ENCODE measurements around the gene NPLOC4. TPM values are rescaled to one million over a fixed set of nuclear protein-coding genes. Genes with fewer than 3 reads are reported as not detected.
A peak's percentile ranks its signal among the peaks of the same experiment; 100 is the strongest.

The NPLOC4 gene
- total and polyA plus RNA-seq, 2 of the 13 experiments (the other 11 are each of a cell fraction or from before 2014, with no cell fraction given): 57.0 to 97.0 TPM

DNA sequence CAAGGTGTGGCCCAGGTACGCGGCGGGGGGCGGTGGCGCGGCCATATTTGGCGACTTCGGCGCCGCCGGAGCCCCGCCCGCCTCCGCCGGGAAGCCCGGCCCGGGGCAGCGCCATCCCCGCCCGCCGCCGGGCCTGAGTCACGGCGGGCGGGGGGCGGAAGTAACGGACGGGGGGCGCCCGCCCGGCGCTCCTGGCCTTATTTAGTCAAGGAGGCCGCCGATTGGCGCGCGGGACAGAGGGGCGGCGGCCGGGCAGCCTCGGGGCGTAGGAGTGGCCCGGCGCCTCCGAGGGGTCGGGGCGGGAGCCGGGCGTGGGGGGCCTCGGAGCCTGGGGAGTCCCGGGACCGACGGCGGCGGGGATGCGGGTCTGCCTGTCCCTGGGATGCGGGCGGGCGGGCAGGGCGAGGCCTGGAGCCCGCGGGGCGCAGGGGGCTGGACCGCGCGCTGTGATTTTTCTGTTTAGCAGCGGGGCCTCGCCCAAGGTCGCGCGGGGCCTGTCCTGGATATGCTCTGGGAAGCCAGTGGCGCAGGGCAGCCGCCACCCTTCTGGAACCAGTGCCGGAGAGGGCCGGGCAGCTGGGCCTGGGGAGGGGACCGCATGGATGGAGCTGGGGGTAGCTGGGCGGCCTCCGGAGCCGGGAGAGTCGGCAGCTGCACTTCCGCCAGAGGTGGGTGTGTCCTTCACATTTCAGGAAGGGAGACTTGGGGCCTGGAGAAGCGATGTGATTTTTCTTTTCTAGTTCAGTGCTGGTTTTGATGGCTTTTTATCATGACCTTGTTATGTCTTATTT is 122.0 kb downstream of the NPLOC4 start (continued):
- TF ChIP-seq, protein P1, sequence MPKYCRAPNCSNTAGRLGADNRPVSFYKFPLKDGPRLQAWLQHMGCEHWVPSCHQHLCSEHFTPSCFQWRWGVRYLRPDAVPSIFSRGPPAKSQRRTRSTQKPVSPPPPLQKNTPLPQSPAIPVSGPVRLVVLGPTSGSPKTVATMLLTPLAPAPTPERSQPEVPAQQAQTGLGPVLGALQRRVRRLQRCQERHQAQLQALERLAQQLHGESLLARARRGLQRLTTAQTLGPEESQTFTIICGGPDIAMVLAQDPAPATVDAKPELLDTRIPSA (CRISPR knock-in tag; IDR thresholded peaks at IDR 0.05; ENCODE audit: borderline replicate concordance): no peak
- TF ChIP-seq ISX (CRISPR knock-in tag; conservative IDR thresholded peaks at IDR 0.05) (no peak), TEAD3 (CRISPR knock-in tag; optimal IDR thresholded peaks at IDR 0.05; ENCODE audit: borderline replicate concordance) (no peak), NCOA1 (CRISPR knock-in tag; IDR thresholded peaks at IDR 0.05) (no peak), ZNF451 (CRISPR knock-in tag; IDR thresholded peaks at IDR 0.05) (no peak), MTF2 (CRISPR knock-in tag; IDR thresholded peaks at IDR 0.05; ENCODE audit: borderline replicate concordance) (no peak), ZNF781 (CRISPR knock-in tag; IDR thresholded peaks at IDR 0.05; ENCODE audit: borderline replicate concordance, not compliant biosample characterization) (no peak), FOXJ3 (CRISPR knock-in tag; IDR thresholded peaks at IDR 0.05; ENCODE audit: borderline replicate concordance) (no peak), CBX2 (IDR thresholded peaks at IDR 0.05; ENCODE audit: low read depth, low read length) (no peak), CBX2 (CRISPR knock-in tag; IDR thresholded peaks at IDR 0.05; ENCODE audit: low read depth) (no peak), ZKSCAN1 (IDR thresholded peaks at IDR 0.05; ENCODE audit: low read length) (no peak), ZBTB21 (CRISPR knock-in tag; IDR thresholded peaks at IDR 0.05) (no peak), ATRX (CRISPR knock-in tag; IDR thresholded peaks at IDR 0.05; ENCODE audit: borderline replicate concordance) (no peak), KMT2B (CRISPR knock-in tag; IDR thresholded peaks at IDR 0.05) (peak; percentile 33; the same call in 1 of the 2 replicates), ZNF777 (CRISPR knock-in tag; IDR thresholded peaks at IDR 0.05) (no peak), ZBTB20 (CRISPR knock-in tag; IDR thresholded peaks at IDR 0.05; ENCODE audit: borderline replicate concordance, low read depth) (no peak), SMARCC2 (IDR thresholded peaks at IDR 0.05) (no peak)
- TF ChIP-seq, protein P2, sequence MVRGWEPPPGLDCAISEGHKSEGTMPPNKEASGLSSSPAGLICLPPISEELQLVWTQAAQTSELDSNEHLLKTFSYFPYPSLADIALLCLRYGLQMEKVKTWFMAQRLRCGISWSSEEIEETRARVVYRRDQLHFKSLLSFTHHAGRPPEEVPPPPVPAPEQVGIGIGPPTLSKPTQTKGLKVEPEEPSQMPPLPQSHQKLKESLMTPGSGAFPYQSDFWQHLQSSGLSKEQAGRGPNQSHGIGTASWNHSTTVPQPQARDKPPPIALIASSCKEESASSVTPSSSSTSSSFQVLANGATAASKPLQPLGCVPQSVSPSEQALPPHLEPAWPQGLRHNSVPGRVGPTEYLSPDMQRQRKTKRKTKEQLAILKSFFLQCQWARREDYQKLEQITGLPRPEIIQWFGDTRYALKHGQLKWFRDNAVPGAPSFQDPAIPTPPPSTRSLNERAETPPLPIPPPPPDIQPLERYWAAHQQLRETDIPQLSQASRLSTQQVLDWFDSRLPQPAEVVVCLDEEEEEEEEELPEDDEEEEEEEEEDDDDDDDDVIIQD (CRISPR knock-in tag; IDR thresholded peaks at IDR 0.05; ENCODE audit: low read depth): no peak
- TF ChIP-seq, protein P3, sequence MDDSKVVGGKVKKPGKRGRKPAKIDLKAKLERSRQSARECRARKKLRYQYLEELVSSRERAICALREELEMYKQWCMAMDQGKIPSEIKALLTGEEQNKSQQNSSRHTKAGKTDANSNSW (CRISPR knock-in tag; IDR thresholded peaks at IDR 0.05; ENCODE audit: borderline replicate concordance): no peak
- TF ChIP-seq, protein P4, sequence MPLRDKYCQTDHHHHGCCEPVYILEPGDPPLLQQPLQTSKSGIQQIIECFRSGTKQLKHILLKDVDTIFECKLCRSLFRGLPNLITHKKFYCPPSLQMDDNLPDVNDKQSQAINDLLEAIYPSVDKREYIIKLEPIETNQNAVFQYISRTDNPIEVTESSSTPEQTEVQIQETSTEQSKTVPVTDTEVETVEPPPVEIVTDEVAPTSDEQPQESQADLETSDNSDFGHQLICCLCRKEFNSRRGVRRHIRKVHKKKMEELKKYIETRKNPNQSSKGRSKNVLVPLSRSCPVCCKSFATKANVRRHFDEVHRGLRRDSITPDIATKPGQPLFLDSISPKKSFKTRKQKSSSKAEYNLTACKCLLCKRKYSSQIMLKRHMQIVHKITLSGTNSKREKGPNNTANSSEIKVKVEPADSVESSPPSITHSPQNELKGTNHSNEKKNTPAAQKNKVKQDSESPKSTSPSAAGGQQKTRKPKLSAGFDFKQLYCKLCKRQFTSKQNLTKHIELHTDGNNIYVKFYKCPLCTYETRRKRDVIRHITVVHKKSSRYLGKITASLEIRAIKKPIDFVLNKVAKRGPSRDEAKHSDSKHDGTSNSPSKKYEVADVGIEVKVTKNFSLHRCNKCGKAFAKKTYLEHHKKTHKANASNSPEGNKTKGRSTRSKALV (CRISPR knock-in tag; IDR thresholded peaks at IDR 0.05): 0 out of 2 replicates have a peak, but pooled peaks have one; percentile 33
- TF ChIP-seq, protein P5, sequence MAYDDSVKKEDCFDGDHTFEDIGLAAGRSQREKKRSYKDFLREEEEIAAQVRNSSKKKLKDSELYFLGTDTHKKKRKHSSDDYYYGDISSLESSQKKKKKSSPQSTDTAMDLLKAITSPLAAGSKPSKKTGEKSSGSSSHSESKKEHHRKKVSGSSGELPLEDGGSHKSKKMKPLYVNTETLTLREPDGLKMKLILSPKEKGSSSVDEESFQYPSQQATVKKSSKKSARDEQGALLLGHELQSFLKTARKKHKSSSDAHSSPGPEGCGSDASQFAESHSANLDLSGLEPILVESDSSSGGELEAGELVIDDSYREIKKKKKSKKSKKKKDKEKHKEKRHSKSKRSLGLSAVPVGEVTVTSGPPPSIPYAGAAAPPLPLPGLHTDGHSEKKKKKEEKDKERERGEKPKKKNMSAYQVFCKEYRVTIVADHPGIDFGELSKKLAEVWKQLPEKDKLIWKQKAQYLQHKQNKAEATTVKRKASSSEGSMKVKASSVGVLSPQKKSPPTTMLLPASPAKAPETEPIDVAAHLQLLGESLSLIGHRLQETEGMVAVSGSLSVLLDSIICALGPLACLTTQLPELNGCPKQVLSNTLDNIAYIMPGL (CRISPR knock-in tag; IDR thresholded peaks at IDR 0.05; ENCODE audit: borderline replicate concordance in 1 of 2, low read depth in 1 of 2): peak in 1 of 2 experiments; percentile 29; a peak in 1 of 4 replicates
- TF ChIP-seq, protein P6, sequence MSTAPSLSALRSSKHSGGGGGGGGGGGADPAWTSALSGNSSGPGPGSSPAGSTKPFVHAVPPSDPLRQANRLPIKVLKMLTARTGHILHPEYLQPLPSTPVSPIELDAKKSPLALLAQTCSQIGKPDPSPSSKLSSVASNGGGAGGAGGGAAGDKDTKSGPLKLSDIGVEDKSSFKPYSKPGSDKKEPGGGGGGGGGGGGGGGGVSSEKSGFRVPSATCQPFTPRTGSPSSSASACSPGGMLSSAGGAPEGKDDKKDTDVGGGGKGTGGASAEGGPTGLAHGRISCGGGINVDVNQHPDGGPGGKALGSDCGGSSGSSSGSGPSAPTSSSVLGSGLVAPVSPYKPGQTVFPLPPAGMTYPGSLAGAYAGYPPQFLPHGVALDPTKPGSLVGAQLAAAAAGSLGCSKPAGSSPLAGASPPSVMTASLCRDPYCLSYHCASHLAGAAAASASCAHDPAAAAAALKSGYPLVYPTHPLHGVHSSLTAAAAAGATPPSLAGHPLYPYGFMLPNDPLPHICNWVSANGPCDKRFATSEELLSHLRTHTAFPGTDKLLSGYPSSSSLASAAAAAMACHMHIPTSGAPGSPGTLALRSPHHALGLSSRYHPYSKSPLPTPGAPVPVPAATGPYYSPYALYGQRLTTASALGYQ (CRISPR knock-in tag; IDR thresholded peaks at IDR 0.05): no peak

Measured in HepG2 (cell line).